ENCODE data around the gene COMMD3.

Gene COMMD3

GRCh38 chr10:22319547-22319979 is 3.4 kb downstream of the COMMD3 start:
- no peak overlapping the region for H4K91ac ChIP-seq (ENCODE audit: low read depth, low read length, poor library complexity)
- no peak overlapping the region for H3K14ac ChIP-seq (ENCODE audit: low read length)
- H2BK15ac ChIP-seq (ENCODE audit: low read length): no peak overlapping the region
- peaks cover 6 to 24% of the 10 kb centered on the region in 2 donors for H3K4me1 ChIP-seq (ENCODE audit: control insufficient read depth in 2 of 2, insufficient read depth in 1 of 2, low read depth in 1 of 2, low read length in 2 of 2)
- H3K23ac ChIP-seq (ENCODE audit: low read depth, low read length, poor library complexity): no peak overlapping the region
- H3K4ac ChIP-seq (ENCODE audit: low read length): no peak overlapping the region
- DNase-seq (ENCODE audit: low spot score): no peak
- H2AK5ac ChIP-seq (ENCODE audit: low read depth, low read length): no peak overlapping the region
- H3K9me3 ChIP-seq (replicated peaks in 1 of 2; ENCODE audit: control insufficient read depth in 2 of 2, insufficient read depth in 1 of 2, low read depth in 1 of 2, low read length in 2 of 2): no peaks in the 10 kb centered on the region
- H4K8ac ChIP-seq (ENCODE audit: low read depth, low read length): no peak overlapping the region
- H3K4me2 ChIP-seq (ENCODE audit: insufficient read depth, low read length, poor library complexity, severe bottlenecking): no peak overlapping the region
- H2BK120ac ChIP-seq (ENCODE audit: low read depth, low read length): no peak overlapping the region
- no peaks in the 10 kb centered on the region for H3K79me1 ChIP-seq (ENCODE audit: low read depth, low read length)
- no peak overlapping the region for H3K18ac ChIP-seq (ENCODE audit: low read length)
- peak overlapping the region in 1 of 2 donors; percentile 65 for H3K4me3 ChIP-seq (ENCODE audit: low read length in 2 of 2)
- no peak overlapping the region for H2BK12ac ChIP-seq (ENCODE audit: low read length)
- peak overlapping the region; percentile 54 for H2AFZ ChIP-seq (ENCODE audit: low read length)
- no peak overlapping the region for H3K27ac ChIP-seq (replicated peaks; ENCODE audit: low read length)
- H2BK5ac ChIP-seq (ENCODE audit: low read length): no peak overlapping the region
- WGBS, 2 donors (ENCODE audit: extremely low coverage in 2 of 2, insufficient read length in 2 of 2, insufficient replicate concordance in 1 of 2): no CpG with 5 or more reads among the region's 10 CpGs
- no peaks in the 10 kb centered on the region for H3K36me3 ChIP-seq (replicated peaks in 1 of 2; ENCODE audit: control insufficient read depth in 2 of 2, insufficient read depth in 2 of 2, low read length in 2 of 2)
- H3K9ac ChIP-seq (ENCODE audit: low read depth, low read length, poor library complexity): no peak overlapping the region
- H3K27me3 ChIP-seq (ENCODE audit: control insufficient read depth in 3 of 3, insufficient read depth in 3 of 3, low read depth in 1 of 3, low read length in 3 of 3): peaks cover 10 to 39% (median 27%) of the 10 kb centered on the region in 3 experiments

DNA sequence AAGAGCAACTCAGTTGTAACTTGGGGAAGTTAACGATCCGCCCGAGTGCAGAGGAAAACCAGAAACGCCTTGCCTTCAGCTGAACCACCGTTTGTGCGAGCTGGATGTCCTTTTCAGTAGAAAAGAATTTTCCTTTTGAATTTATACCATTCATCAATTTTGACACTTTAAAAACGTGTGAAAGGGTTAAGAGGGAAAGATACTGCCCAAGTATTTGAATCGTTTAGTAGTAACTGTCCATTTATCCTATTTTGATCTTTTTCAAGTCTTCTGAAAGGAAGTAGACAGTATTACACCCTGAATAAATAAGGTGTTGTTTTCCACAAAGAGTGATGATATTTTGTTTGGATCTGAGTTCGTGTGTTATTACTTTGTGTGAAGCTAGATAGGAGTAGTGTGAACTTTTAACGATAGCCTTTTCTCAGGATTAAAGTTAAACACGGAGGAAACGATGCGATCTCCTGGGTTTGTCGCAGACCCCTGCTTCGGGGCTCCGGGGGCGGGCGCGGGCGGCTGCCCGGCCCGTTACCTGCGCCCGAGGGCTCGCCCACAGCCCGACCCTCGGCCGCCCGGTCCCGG is 3.9 kb downstream of the COMMD3 start:
- H3K27me3 ChIP-seq (ENCODE audit: control insufficient read depth in 3 of 3, insufficient read depth in 3 of 3, low read depth in 1 of 3, low read length in 3 of 3): peaks cover 10 to 44% (median 26%) of the 10 kb centered on the region in 3 experiments

DNA sequence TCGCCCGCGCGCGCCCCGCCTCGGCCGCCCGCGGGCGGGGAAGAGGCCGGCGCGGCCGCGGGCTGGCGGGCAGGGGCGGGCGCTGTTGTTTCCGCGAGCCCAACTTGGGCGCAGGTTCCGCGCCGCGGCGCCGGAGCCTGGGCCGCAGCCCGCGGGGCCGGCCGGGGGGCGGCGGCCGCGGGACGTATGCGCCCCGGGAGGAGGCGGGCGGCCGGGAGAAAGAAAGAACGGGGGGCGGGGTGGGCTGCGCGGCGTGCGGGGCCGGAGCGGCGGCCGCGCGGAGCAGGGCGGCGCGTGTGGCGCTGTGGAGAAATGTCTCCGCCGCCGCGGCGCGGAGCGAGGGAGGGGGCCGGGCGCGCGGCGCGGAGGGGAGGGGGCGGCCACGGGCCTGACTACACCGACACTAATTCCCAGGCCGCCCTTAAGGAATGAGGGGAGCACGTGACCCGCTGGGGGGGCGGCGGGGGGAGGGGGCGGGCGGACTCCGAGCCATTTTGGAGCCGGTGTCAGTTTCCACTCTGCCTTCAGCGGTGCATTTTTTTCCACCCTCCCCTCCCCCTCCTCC is 4.5 kb downstream of the COMMD3 start, which contains the start of gene BMI1:
TSS of gene BMI1 (plus strand) at position 509 of the 565 bp plus-strand sequence. CDS start 5,351 bp downstream, outside the sequence.
- H3K23ac ChIP-seq (ENCODE audit: low read depth, low read length, poor library complexity): peak within 1 kb of the TSS; percentile 93
- no peaks in the 10 kb centered on the region for H3K36me3 ChIP-seq (replicated peaks in 1 of 2; ENCODE audit: control insufficient read depth in 2 of 2, insufficient read depth in 2 of 2, low read length in 2 of 2)
- H3K27ac ChIP-seq (replicated peaks; ENCODE audit: low read length): peak within 1 kb of the TSS; percentile 66
- H2AFZ ChIP-seq (ENCODE audit: low read length): peak within 1 kb of the TSS; percentile 87
- H3K79me1 ChIP-seq (ENCODE audit: low read depth, low read length): no peaks in the 10 kb centered on the region
- peak within 1 kb of the TSS; percentile 53 for H4K91ac ChIP-seq (ENCODE audit: low read depth, low read length, poor library complexity)
- no peak within 1 kb of the TSS for H3K4ac ChIP-seq (ENCODE audit: low read length)
- H3K9ac ChIP-seq (ENCODE audit: low read depth, low read length, poor library complexity): peak within 1 kb of the TSS; percentile 95
- peak within 1 kb of the TSS; percentile 66 for H2BK5ac ChIP-seq (ENCODE audit: low read length)
- H3K4me1 ChIP-seq (ENCODE audit: control insufficient read depth in 2 of 2, insufficient read depth in 1 of 2, low read depth in 1 of 2, low read length in 2 of 2): peaks cover 8 to 28% of the 10 kb centered on the region in 2 donors
- H3K9me3 ChIP-seq (replicated peaks in 1 of 2; ENCODE audit: control insufficient read depth in 2 of 2, insufficient read depth in 1 of 2, low read depth in 1 of 2, low read length in 2 of 2): no peaks in the 10 kb centered on the region
- H2BK12ac ChIP-seq (ENCODE audit: low read length): peak within 1 kb of the TSS; percentile 97
- peak within 1 kb of the TSS; percentile 80 for H3K4me2 ChIP-seq (ENCODE audit: insufficient read depth, low read length, poor library complexity, severe bottlenecking)
- H3K27me3 ChIP-seq (ENCODE audit: control insufficient read depth in 3 of 3, insufficient read depth in 3 of 3, low read depth in 1 of 3, low read length in 3 of 3): peaks cover 10 to 41% (median 26%) of the 10 kb centered on the region in 3 experiments
- peak within 1 kb of the TSS; percentile 84 for H2AK5ac ChIP-seq (ENCODE audit: low read depth, low read length)
- no CpG with 5 or more reads among the region's 85 CpGs for WGBS, 2 donors (ENCODE audit: extremely low coverage in 2 of 2, insufficient read length in 2 of 2, insufficient replicate concordance in 1 of 2)
- peak within 1 kb of the TSS; percentile 99 for H3K18ac ChIP-seq (ENCODE audit: low read length)
- H2BK120ac ChIP-seq (ENCODE audit: low read depth, low read length): peak within 1 kb of the TSS; percentile 94
- H2BK15ac ChIP-seq (ENCODE audit: low read length): peak within 1 kb of the TSS; percentile 81
- peak within 1 kb of the TSS; percentile 82 for H4K8ac ChIP-seq (ENCODE audit: low read depth, low read length)
- peak within 1 kb of the TSS; percentile 56 for H3K14ac ChIP-seq (ENCODE audit: low read length)
- H3K4me3 ChIP-seq (ENCODE audit: low read length in 2 of 2): peak within 1 kb of the TSS; percentile 65 to 97
- peak; percentile 72 for DNase-seq (ENCODE audit: low spot score)

More for the DNA sequence above, 3.9 kb downstream of the COMMD3 start:
- no CpG with 5 or more reads among the region's 30 CpGs for WGBS, 2 donors (ENCODE audit: extremely low coverage in 2 of 2, insufficient read length in 2 of 2, insufficient replicate concordance in 1 of 2)
- Histone ChIP-seq H3K79me1 (ENCODE audit: low read depth, low read length) (no peaks in the 10 kb centered on the region), H2AFZ (ENCODE audit: low read length) (peak overlapping the region; percentile 54), H2AK5ac (ENCODE audit: low read depth, low read length) (no peak overlapping the region), H3K9ac (ENCODE audit: low read depth, low read length, poor library complexity) (no peak overlapping the region), H3K14ac (ENCODE audit: low read length) (no peak overlapping the region), H4K8ac (ENCODE audit: low read depth, low read length) (no peak overlapping the region), H3K36me3 (replicated peaks in 1 of 2; ENCODE audit: control insufficient read depth in 2 of 2, insufficient read depth in 2 of 2, low read length in 2 of 2) (no peaks in the 10 kb centered on the region), H3K4me2 (ENCODE audit: insufficient read depth, low read length, poor library complexity, severe bottlenecking) (peak overlapping the region; percentile 54), H2BK15ac (ENCODE audit: low read length) (no peak overlapping the region), H3K23ac (ENCODE audit: low read depth, low read length, poor library complexity) (no peak overlapping the region), H4K91ac (ENCODE audit: low read depth, low read length, poor library complexity) (no peak overlapping the region), H3K4ac (ENCODE audit: low read length) (no peak overlapping the region), H3K4me3 (ENCODE audit: low read length in 2 of 2) (peak overlapping the region; percentile 65 to 75), H3K18ac (ENCODE audit: low read length) (no peak overlapping the region), H2BK12ac (ENCODE audit: low read length) (no peak overlapping the region), H2BK120ac (ENCODE audit: low read depth, low read length) (no peak overlapping the region), H3K27ac (replicated peaks; ENCODE audit: low read length) (no peak overlapping the region), H3K4me1 (ENCODE audit: control insufficient read depth in 2 of 2, insufficient read depth in 1 of 2, low read depth in 1 of 2, low read length in 2 of 2) (peaks cover 10 to 27% of the 10 kb centered on the region in 2 donors), H3K9me3 (replicated peaks in 1 of 2; ENCODE audit: control insufficient read depth in 2 of 2, insufficient read depth in 1 of 2, low read depth in 1 of 2, low read length in 2 of 2) (no peaks in the 10 kb centered on the region), H2BK5ac (ENCODE audit: low read length) (no peak overlapping the region)
- DNase-seq (ENCODE audit: low spot score): peak; percentile 55

All from neuronal stem cell (in vitro differentiated cells).